GM21515 (cell line): ENCODE measurements around the gene SEMA3G.

Experiments used
- ATAC-seq: cut with Tn5 transposase; IDR thresholded peaks from one replicate; pipeline ENCODE4 v1.9.1; 2021; ENCODE audit not compliant: unreplicated experiment

The SEMA3G gene

GRCh38 chr3:52396907-52397591 is 47.9 kb downstream of the SEMA3G start:
- no peak for ATAC-seq

- no peak for ATAC-seq
Measured at GRCh38 chr3:52396011-52396906, 48.6 kb downstream of the SEMA3G start.

- no peak for ATAC-seq
Measured at GRCh38 chr3:52395503-52395865, 49.4 kb downstream of the SEMA3G start.

- ATAC-seq: no peak
Measured at GRCh38 chr3:52394751-52395502, 50.0 kb downstream of the SEMA3G start.

- no peak for ATAC-seq
Measured at GRCh38 chr3:52393959-52394670, 50.8 kb downstream of the SEMA3G start.

GRCh38 chr3:52393131-52393807 is 51.6 kb downstream of the SEMA3G start:
- no peak for ATAC-seq

GRCh38 chr3:52392216-52392930 is 52.5 kb downstream of the SEMA3G start:
- no peak for ATAC-seq

- ATAC-seq: no peak
Measured at GRCh38 chr3:52391096-52391495, 53.8 kb downstream of the SEMA3G start.

GRCh38 chr3:52388933-52389332 is 56.0 kb downstream of the SEMA3G start:
- no peak for ATAC-seq

GRCh38 chr3:52388348-52388821 is 56.5 kb downstream of the SEMA3G start:
- no peak for ATAC-seq

- ATAC-seq: no peak
Measured at GRCh38 chr3:52387481-52387880, 57.4 kb downstream of the SEMA3G start.

- ATAC-seq: no peak
Measured at GRCh38 chr3:52385157-52385556, 59.7 kb downstream of the SEMA3G start.

- no peak for ATAC-seq
Measured at GRCh38 chr3:52384019-52384761, 60.7 kb downstream of the SEMA3G start.

- ATAC-seq: no peak
Measured at GRCh38 chr3:52383446-52383845, 61.5 kb downstream of the SEMA3G start.
